Endothelial cell of umbilical vein (primary cell): ENCODE results near the gene DDX10.

Experiments
- EZH2 ChIP-seq: IDR thresholded peaks from 2 replicates; pipeline ENCODE4 v1.6.1; 2012; ENCODE audit warnings: borderline replicate concordance, low read depth, mild to moderate bottlenecking, moderate library complexity, low read length, inconsistent platforms; ENCODE audit not compliant: severe bottlenecking
- POLR2A ChIP-seq: IDR thresholded peaks from 2 replicates; pipeline ENCODE4 v1.6.1; 2012; ENCODE audit warnings: low read depth, mild to moderate bottlenecking, control low read depth, low read length
- POLR2AphosphoS5 ChIP-seq: IDR thresholded peaks from 2 replicates; pipeline ENCODE4 v1.6.1; 2012; ENCODE audit warnings: low read depth, mild to moderate bottlenecking, control low read depth, low read length, moderate library complexity; ENCODE audit not compliant: insufficient read depth
- TF ChIP-seq, protein P1 (sequence below), 2 donors: IDR thresholded peaks; 1 replicate in 1 of 2; 2 replicates in 1 of 2; pipeline ENCODE4 v1.5.1; 2011; ENCODE audit warnings: low read length in 2 of 2, mild to moderate bottlenecking in 2 of 2, moderate library complexity in 2 of 2, control low read depth in 1 of 2, inconsistent platforms in 1 of 2, low read depth in 1 of 2; ENCODE audit not compliant: insufficient read depth in 1 of 2; ENCODE audit errors: extremely low read depth in 1 of 2

DNA sequence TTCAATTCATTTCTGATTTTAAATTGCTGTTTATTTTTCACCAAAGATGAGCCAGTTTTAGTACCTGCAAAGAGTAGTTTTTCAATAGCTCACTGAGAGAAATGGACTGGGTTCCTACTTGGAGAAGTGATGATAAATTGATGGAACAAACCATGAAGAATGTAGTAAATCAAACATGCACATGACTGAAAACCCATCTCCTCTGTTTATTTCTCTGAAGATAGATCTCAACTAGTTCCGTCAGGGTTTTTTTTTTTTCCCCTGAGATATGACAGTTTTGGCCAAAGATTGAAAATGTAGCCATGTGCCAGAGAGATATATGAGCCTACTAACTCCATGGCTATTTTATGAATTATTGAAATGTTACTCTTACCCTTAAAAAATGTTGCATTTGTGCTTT lies 239.6 kb downstream of the DDX10 start:
- no peak for TF ChIP-seq POLR2A
- TF ChIP-seq, protein P1, sequence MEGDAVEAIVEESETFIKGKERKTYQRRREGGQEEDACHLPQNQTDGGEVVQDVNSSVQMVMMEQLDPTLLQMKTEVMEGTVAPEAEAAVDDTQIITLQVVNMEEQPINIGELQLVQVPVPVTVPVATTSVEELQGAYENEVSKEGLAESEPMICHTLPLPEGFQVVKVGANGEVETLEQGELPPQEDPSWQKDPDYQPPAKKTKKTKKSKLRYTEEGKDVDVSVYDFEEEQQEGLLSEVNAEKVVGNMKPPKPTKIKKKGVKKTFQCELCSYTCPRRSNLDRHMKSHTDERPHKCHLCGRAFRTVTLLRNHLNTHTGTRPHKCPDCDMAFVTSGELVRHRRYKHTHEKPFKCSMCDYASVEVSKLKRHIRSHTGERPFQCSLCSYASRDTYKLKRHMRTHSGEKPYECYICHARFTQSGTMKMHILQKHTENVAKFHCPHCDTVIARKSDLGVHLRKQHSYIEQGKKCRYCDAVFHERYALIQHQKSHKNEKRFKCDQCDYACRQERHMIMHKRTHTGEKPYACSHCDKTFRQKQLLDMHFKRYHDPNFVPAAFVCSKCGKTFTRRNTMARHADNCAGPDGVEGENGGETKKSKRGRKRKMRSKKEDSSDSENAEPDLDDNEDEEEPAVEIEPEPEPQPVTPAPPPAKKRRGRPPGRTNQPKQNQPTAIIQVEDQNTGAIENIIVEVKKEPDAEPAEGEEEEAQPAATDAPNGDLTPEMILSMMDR (IDR thresholded peaks at IDR 0.05; ENCODE audit: extremely low read depth in 1 of 2, insufficient read depth in 1 of 2, low read depth in 1 of 2, low read length in 2 of 2), result no peak
- no peak for TF ChIP-seq EZH2
- TF ChIP-seq POLR2AphosphoS5, result no peak
